HCT116 (cell line): ENCODE measurements around the gene PCIF1. TPM values are rescaled to one million over a fixed set of nuclear protein-coding genes. Genes with fewer than 3 reads are reported as not detected.
A peak's percentile ranks its signal among the peaks of the same experiment; 100 is the strongest.

Experiments used
- ATAC-seq: fragments of 200-7000 bp; cut with Tn5 transposase; 2 replicates; pipeline ENCODE4 v1.9.1; 2020; ENCODE audit warnings: mild to moderate bottlenecking, moderate library complexity
- BruUV-seq: library from RNA; stranded (reverse); fragments of 400-500 nt; replicated peaks from 2 replicates; lab custom pipeline; 2021; lab: Mats Ljungman, UMichigan
- CTCF ChIA-PET: fragments of 300-600 bp; sonication (Branson Sonifier 250); formaldehyde crosslinking; loops from one replicate; lab custom pipeline; 2021; ENCODE audit warnings: antibody characterized with exemption; lab: Charles Lee
- POLR2A ChIA-PET: fragments of 300-600, 350-600 bp; sonication (Branson Sonifier 250); formaldehyde crosslinking; loops from one replicate; lab custom pipeline; 2021; ENCODE audit warnings: antibody characterized with exemption; lab: Charles Lee
- RAD21 ChIA-PET, 2 experiments: fragments of 300-600 bp; sonication (Branson Sonifier 250); formaldehyde crosslinking; loops; one replicate each; lab custom pipeline; 2023; ENCODE audit warnings: low total read pairs in 2 of 2; ENCODE audit not compliant: uncharacterized antibody in 2 of 2, unreplicated experiment in 2 of 2, low non-redundant PET in 1 of 2; lab: Charles Lee
- DNase-seq: peaks from one replicate; pipeline ENCODE4 v3.0.0-alpha.2; 2010; ENCODE audit warnings: low read depth, low spot score
- H2AFZ ChIP-seq: fragments of 200-600 bp; shearing (Covaris generic), sonication (generic); 2 replicates; pipeline ENCODE4 v1.6.1; 2017; ENCODE audit warnings: low read depth, mixed run types, mixed read lengths, antibody characterized with exemption, low read length; ENCODE audit not compliant: poor library complexity, severe bottlenecking
- H3K27ac ChIP-seq: 2 replicates; pipeline ENCODE4 v1.5.1; 2012; ENCODE audit warnings: low read depth, low read length
- H3K27me3 ChIP-seq: fragments of 200-600 bp; sonication (generic); 2 replicates; pipeline ENCODE4 v1.6.1; 2016; ENCODE audit warnings: mixed run types, low read length, mixed read lengths; ENCODE audit not compliant: insufficient read depth
- H3K36me3 ChIP-seq, 2 experiments: fragments of 200-500 bp in 1 of 2; fragments of 200-600 bp in 1 of 2; sonication (Bioruptor generic) in 1 of 2; sonication (generic) in 1 of 2; 2 replicates each; pipeline versions ENCODE4 v1.5.1 to v1.6.1; 2014 to 2016; ENCODE audit warnings: low read length in 2 of 2, inconsistent platforms in 1 of 2, mixed read lengths in 1 of 2, mixed run types in 1 of 2; ENCODE audit not compliant: insufficient read depth in 2 of 2, control insufficient read depth in 1 of 2
- H3K4me1 ChIP-seq, 2 experiments: fragments of 200-600 bp in 1 of 2; sonication (generic) in 1 of 2; 2 replicates each; pipeline versions ENCODE4 v1.5.1 to v1.6.1; 2012 to 2017; ENCODE audit warnings: low read length in 2 of 2, inconsistent platforms in 1 of 2, mild to moderate bottlenecking in 1 of 2, mixed read lengths in 1 of 2, mixed run types in 1 of 2, moderate library complexity in 1 of 2; ENCODE audit not compliant: insufficient read depth in 2 of 2, control insufficient read depth in 1 of 2
- H3K4me2 ChIP-seq: fragments of 200-600 bp; sonication (generic); 2 replicates; pipeline ENCODE4 v1.6.1; 2017; ENCODE audit warnings: mixed run types, low read length, mixed read lengths
- H3K4me3 ChIP-seq, 2 experiments: fragments of 200-600 bp in 1 of 2; sonication (generic) in 1 of 2; replicated peaks in 1 of 2; 2 replicates each; pipeline ENCODE4 v1.5.1; 2011 to 2016; ENCODE audit warnings: low read length in 2 of 2, control low read depth in 1 of 2, low read depth in 1 of 2, mild to moderate bottlenecking in 1 of 2, mixed read lengths in 1 of 2, mixed run types in 1 of 2
- H3K79me2 ChIP-seq: fragments of 200-600 bp; sonication (generic); 2 replicates; pipeline ENCODE4 v1.6.1; 2017; ENCODE audit warnings: mild to moderate bottlenecking, mixed run types, low read length, moderate library complexity, mixed read lengths; ENCODE audit not compliant: insufficient read depth
- H3K9ac ChIP-seq: fragments of 200-600 bp; sonication (generic); 2 replicates; pipeline ENCODE4 v1.6.1; 2016; ENCODE audit warnings: low read length, mixed read lengths
- H3K9me2 ChIP-seq: fragments of 200-600 bp; sonication (generic), shearing (Covaris generic); 2 replicates; pipeline ENCODE4 v1.6.1; 2017; ENCODE audit warnings: mixed run types, mild to moderate bottlenecking, moderate library complexity; ENCODE audit not compliant: insufficient read depth
- H3K9me3 ChIP-seq, 2 experiments: fragments of 200-500 bp in 1 of 2; fragments of 200-600 bp in 1 of 2; sonication (Bioruptor generic) in 1 of 2; sonication (generic) in 1 of 2; 2 replicates each; pipeline ENCODE4 v1.6.1; 2014 to 2017; ENCODE audit warnings: low read length in 2 of 2, mixed read lengths in 2 of 2, inconsistent platforms in 1 of 2, low read depth in 1 of 2, mild to moderate bottlenecking in 1 of 2, mixed run types in 1 of 2, moderate library complexity in 1 of 2; ENCODE audit not compliant: control insufficient read depth in 1 of 2, insufficient read depth in 1 of 2
- H4K20me1 ChIP-seq: fragments of 200-600 bp; sonication (generic), shearing (Covaris generic); 2 replicates; pipeline ENCODE4 v1.6.1; 2017; ENCODE audit warnings: mixed run types, mild to moderate bottlenecking, moderate library complexity; ENCODE audit not compliant: insufficient read depth
- EZH2phosphoT487 ChIP-seq: fragments of 200-600 bp; IDR thresholded peaks from 2 replicates; pipeline ENCODE4 v1.6.1; 2018; ENCODE audit warnings: antibody characterized with exemption, borderline replicate concordance
- FOSL1 ChIP-seq: IDR thresholded peaks from 2 replicates; pipeline ENCODE4 v1.6.1; 2012; ENCODE audit warnings: low read depth
- RAD21 ChIP-seq: IDR thresholded peaks from 2 replicates; pipeline ENCODE4 v1.6.1; 2012; ENCODE audit warnings: low read depth, mild to moderate bottlenecking
- YY1 ChIP-seq: IDR thresholded peaks from 2 replicates; pipeline ENCODE4 v1.6.1; 2011; ENCODE audit warnings: low read length, low read depth, moderate library complexity, mild to moderate bottlenecking; ENCODE audit not compliant: insufficient replicate concordance; ENCODE audit errors: extremely low read depth
- intact Hi-C: fragments of 100-400 bp; cut with micrococcal nuclease; formaldehyde crosslinking; loops from 2 replicates; pipeline ENCODE4 v1.10.0; 2022
- total RNA-seq: library from RNA; stranded (reverse); gene quantifications from one replicate; pipeline ENCODE4 v1.2.1, GENCODE V29; 2021; ENCODE audit not compliant: unreplicated experiment

PCIF1 gene
- total RNA-seq, 1 experiment from 2014 or later: 31.8 TPM

- Histone ChIP-seq H3K36me3 (no peaks in the 10 kb centered on the region), H3K79me2 (no peaks in the 10 kb centered on the region), H4K20me1 (no peaks in the 10 kb centered on the region), H3K9me3 (no peaks in the 10 kb centered on the region), H3K4me3 (no peak overlapping the region), H3K27ac (no peak overlapping the region), H3K27me3 (no peaks in the 10 kb centered on the region), H3K4me1 (peaks cover 5 to 23% of the 10 kb centered on the region in 2 experiments), H3K9me2 (no peaks in the 10 kb centered on the region), H3K9ac (no peak overlapping the region), H3K4me2 (peak overlapping the region; percentile 37), H2AFZ (no peak overlapping the region)
- CTCF ChIA-PET: interaction anchor here (1.5 to 1.6 kb wide), 2 partner anchors 13 to 64 kb away, joined by 3 to 4 read pairs; no protein-coding TSS in a partner anchor
- DNase-seq: peak; percentile 48
- no TSS peak for BruUV-seq
- RAD21 ChIA-PET: no interaction called here
- peak; percentile 70 for ATAC-seq
- no peak for TF ChIP-seq RAD21
- TF ChIP-seq FOSL1: peak; percentile 36; the same call in 1 of the 2 replicates
- intact Hi-C loops: no loop called here
- POLR2A ChIA-PET: interaction anchor here (0.9 to 2.1 kb wide), 2 partner anchors 24 to 28 kb away, joined by 4 to 6 read pairs; partner anchors contain the start of gene ZSWIM1
Observed at GRCh38 chr20:45905505-45906079, 28.9 kb upstream of the PCIF1 start.

GRCh38 chr20:45907219-45907948 lies 27.1 kb upstream of the PCIF1 start:
- no peaks in the 10 kb centered on the region for H3K9me3 ChIP-seq
- H3K27ac ChIP-seq: no peak overlapping the region
- no peaks in the 10 kb centered on the region for H4K20me1 ChIP-seq
- no peak overlapping the region for H3K9ac ChIP-seq
- no TSS peak for BruUV-seq
- no peak overlapping the region for H2AFZ ChIP-seq
- H3K9me2 ChIP-seq: no peaks in the 10 kb centered on the region
- intact Hi-C loops: no loop called here
- RAD21 ChIA-PET: no interaction called here
- H3K36me3 ChIP-seq: no peaks in the 10 kb centered on the region
- no peak for DNase-seq
- H3K4me1 ChIP-seq: peaks cover 5 to 33% of the 10 kb centered on the region in 2 experiments
- H3K79me2 ChIP-seq: no peaks in the 10 kb centered on the region
- TF ChIP-seq YY1: no peak
- TF ChIP-seq EZH2phosphoT487: no peak
- TF ChIP-seq, all 23 proteins: peak for 0
- Histone ChIP-seq H3K27me3 (no peaks in the 10 kb centered on the region), H3K4me2 (no peak overlapping the region), H3K4me3 (no peak overlapping the region)
- ChIA-PET CTCF (no interaction called here), POLR2A (no interaction called here)
- no peak for ATAC-seq
